GM19463 (cell line): ENCODE results near the gene ACTL9.
"Not testable (repeated sequence)": the region's sequence is repeated elsewhere in the genome, so short reads cannot be mapped to it uniquely, and the experiment has no call there.

Experiments
- ATAC-seq: cut with Tn5 transposase; IDR thresholded peaks from one replicate; pipeline ENCODE4 v1.9.1; 2021; ENCODE audit warnings: mild to moderate bottlenecking, moderate library complexity; ENCODE audit not compliant: unreplicated experiment

The ACTL9 gene

DNA sequence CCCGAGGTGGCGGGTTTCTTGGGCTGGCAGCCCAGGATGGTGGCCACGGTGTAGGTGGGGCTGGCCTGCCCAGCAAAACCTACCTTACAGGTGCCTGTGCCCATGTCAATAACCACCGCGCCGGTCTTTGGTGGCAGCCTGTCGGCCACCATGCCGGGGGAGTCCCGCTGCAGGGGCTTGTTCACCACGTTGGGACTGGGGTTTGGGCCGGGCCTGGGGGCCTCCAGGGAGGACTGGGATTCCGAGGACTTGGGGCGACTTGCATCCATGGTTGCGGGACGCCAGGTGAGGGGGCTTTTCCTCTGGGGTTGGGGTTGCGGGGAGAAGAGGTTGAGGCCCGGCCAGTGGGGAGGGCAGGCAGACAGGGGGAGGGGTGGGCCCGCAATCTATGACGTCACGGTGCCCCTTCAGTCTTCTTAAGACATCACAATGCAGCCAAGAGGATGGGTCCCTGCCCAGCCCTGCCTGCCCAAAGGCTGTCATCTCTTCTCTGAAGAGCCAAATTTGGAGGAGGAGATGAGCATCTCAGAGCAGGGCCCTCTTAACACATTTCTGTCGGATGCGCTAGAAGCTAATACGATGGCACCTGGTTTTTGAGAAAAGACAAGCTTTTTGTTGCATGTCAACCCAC, at the start of gene ACTL9:
TSS of gene ACTL9 (minus strand) at position 363 of the 631 bp plus-strand sequence. CDS start at position 269, 94 bp downstream.
- no peak for ATAC-seq

- ATAC-seq = not testable (repeated sequence)
These were observed 40.9 kb upstream of the ACTL9 start for GRCh38 chr19:8739291-8740065.

DNA sequence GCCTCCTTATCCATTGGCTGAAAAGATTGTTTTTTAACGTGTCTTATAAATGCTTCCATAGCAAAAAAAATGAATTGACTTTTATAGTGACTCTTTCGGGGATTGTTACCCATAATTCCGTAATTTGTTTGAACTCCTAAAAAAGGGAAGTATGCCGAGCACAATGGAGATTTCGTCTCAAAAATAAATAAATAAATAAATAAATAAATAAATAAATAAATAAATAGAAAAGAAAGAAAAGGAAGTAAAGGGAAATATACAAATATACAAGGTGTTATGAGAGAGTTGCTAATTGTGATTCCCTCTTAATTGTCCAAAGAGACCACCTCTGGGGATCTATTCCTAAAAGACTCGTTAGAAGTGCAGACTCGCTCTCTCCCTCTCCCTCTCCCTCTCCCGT, 39.8 kb upstream of the ACTL9 start:
- ATAC-seq = no peak

- ATAC-seq = no peak
These were observed 33.0 kb upstream of the ACTL9 start for GRCh38 chr19:8731428-8732169.

- no peak for ATAC-seq
These were observed 25.7 kb upstream of the ACTL9 start for GRCh38 chr19:8724276-8724675.

DNA sequence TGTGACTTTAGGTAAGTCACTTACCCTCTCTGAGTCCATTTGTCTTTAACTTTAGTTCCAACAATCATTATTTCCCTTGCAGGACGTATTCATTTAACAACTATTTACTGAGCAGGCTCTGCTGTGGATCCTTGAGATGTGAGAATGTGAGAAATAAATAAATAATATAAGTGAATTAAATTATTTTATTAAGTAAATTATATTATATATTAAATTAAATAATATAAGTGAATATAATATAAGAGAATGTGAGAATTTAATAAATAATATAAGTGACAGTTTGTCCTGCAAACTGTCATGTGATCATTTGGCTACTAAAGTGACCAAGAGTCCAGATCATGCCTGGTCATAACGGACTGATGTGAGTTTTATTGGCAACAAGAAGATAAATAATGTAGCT, 23.4 kb upstream of the ACTL9 start:
- no peak for ATAC-seq

GRCh38 chr19:8721334-8721733, 22.7 kb upstream of the ACTL9 start, which contains the start of gene OR2Z1:
Gene OR2Z1 (plus strand): TSS chr19:8721634. CDS start chr19:8731029, 9,395 bp downstream.
- no peak for ATAC-seq

DNA sequence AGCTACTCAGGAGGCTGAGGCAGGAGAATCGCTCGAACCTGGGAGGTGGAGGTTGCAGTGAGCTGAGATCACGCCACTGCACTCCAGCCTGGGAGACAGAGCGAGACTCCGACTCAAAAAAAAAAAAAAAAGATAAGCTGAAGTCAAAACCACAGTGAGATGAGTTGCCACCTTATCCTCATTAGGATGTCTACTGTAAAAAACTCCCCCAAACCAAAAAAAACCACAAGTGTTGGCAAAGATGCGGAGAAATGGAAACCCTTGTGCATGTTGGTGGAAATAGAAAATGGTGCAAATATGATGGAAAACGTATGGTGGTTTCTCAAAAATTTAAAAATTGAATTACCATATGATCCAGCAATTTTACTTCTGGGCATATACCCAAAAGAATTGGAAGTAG, 11.7 kb upstream of the ACTL9 start:
- ATAC-seq = not testable (repeated sequence)

GRCh38 chr19:8705742-8706141, 7.1 kb upstream of the ACTL9 start:
- no peak for ATAC-seq

DNA sequence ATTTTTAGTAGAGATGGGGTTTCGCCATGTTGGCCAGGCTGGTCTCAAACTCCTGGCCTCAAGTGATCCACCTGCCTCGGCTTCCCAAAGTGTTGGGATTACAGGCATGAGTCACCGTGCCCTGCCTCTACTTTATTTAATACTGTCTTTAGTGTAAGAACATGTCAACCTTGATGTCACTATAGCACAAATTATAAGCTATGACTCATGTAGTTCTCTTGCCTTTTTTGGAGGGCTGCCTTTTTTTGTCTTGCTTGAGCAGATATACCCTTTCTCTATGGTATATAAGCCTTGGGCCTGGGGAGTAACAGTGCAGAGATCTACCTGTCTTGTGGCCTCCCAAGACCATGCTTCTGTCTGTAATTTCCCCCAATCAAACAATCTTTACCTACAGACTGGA, 6.7 kb upstream of the ACTL9 start:
- ATAC-seq = not testable (repeated sequence)

DNA sequence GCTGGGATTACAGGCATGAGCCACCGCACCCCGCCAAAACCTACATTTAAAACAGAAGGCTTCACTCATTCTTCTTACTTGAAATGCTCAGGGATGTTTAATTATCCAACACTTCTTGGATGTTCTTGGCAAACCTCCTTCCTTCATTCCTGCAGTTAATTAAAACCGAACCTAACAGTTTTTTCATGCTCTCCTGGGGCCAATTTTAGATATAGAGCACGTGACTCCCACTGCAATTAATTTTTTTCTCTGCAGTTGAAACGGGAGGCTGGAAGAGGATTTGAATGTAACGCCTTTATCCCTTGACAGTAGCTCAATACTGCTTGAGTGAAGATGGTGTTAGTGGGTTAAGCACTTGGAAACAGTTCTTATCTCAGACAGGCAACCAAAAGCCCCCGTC, 4.6 kb upstream of the ACTL9 start:
- no peak for ATAC-seq

DNA sequence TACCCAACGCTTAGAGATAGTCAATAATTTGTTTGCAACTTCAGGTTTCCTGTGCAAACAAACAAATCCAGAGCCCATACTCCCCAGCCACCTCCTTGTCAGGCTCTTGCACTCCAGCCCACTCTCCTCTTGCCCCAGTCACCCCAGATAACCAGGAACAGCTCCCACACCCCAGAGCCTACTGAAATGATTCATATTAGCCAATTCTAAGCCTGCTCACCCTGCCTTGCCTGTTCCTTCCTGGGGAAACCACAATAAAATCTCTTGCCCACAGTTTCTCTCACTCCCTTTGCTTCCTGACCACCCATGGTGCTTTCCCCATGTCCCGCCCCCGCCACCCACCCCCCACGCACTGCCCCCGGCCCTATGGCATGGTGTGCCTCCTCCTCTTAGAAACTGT, 3.8 kb upstream of the ACTL9 start:
- no peak for ATAC-seq

DNA sequence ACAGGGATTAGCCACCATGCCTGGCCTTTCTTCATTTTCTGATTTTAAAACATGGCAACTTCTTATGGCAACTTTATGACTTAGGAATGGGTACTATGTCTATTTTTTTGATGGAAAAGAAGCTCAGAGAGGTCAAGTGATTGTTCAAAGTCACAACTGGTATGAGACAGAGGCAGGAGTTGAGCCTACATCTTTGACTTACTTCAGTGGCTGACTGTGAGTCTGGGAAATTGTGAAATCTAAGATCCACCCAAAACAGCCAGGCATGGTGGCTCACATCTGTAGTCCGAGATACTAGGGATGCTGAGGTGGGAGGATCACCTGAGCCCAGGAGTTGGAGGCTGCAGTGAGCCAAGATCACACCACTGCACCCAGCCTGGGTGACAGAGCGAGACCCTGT, 2.4 kb upstream of the ACTL9 start:
- no peak for ATAC-seq

GRCh38 chr19:8699908-8700307, 1.3 kb upstream of the ACTL9 start:
- no peak for ATAC-seq

GRCh38 chr19:8697671-8698432, 743 bp downstream of the ACTL9 start:
- ATAC-seq = no peak

DNA sequence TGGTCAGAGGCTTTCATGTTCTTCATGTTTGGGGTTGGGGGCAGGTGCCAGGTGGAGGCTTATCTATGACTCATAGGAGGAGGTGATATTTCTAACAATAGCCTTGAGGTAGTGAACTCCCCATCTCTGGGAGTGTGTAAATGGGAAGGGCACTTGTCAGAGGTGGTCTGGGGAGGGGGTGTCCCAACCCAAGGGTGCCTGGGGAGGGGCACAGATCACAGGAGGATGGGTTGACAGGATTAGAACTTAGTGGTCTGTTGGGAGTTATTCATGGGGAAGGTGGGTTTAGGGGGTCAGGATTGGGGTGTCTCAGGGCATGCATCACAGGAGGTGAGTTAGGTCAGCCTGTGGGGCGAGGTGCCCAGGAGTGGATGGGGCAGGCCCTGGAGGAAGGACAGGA, 1.6 kb downstream of the ACTL9 start:
- no peak for ATAC-seq

- ATAC-seq = no peak
These were observed 2.7 kb downstream of the ACTL9 start for GRCh38 chr19:8695911-8696310.

GRCh38 chr19:8695501-8695900, 3.1 kb downstream of the ACTL9 start:
- ATAC-seq = no peak

DNA sequence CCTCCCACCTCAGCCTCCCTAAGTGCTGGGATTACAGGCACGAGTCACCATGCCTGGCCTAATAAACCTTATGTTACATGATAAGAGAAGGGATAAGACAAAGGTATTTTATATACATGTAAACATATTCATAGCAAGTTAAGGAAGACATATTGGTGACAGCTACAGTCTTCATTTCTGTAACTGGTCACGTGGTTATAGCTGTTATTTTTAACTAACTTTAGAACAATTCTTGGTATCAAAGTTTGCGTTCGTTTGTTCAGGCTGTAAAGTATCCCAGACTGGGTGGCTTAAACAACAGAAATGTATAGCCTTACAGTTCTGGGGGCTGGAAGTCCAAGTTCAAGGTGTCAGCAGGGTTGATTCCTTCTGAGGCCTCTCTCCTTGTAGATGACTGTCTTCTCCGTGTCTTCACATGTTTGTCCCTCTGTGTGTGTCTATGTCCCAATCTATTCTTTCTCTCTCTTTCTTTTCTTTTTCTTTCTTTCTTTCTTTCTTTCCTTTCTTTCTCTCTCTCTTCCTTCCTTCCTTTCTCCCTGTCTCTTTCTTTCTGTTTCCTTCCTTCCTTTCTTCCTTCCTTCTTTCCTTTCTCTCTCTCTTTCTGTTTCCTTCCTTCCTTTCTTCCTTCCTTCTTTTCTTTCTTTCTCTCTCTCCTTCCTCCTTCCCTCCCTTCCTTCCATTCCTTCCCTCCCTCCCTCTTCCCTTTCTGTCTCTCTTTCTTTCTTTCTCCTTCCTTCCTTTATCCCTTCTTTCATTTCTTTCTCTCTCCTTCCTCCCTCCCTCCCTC, 7.6 kb downstream of the ACTL9 start:
- ATAC-seq = no peak

- no peak for ATAC-seq
These were observed 9.7 kb downstream of the ACTL9 start for GRCh38 chr19:8688930-8689329.
